HCT116 (cell line): Measurements from ENCODE around the gene FCHSD2. TPM values are rescaled to one million over a fixed set of nuclear protein-coding genes. Genes with fewer than 3 reads are reported as not detected.

Source experiments
- ATAC-seq: fragments of 200-7000 bp; cut with Tn5 transposase; 2 replicates; pipeline ENCODE4 v1.9.1; 2020; ENCODE audit warnings: mild to moderate bottlenecking, moderate library complexity
- BruUV-seq: library from RNA; stranded (reverse); fragments of 400-500 nt; replicated peaks from 2 replicates; lab custom pipeline; 2021; lab: Mats Ljungman, UMichigan
- CTCF ChIA-PET: fragments of 300-600 bp; sonication (Branson Sonifier 250); formaldehyde crosslinking; loops from one replicate; lab custom pipeline; 2021; ENCODE audit warnings: antibody characterized with exemption; lab: Charles Lee
- POLR2A ChIA-PET: fragments of 300-600, 350-600 bp; sonication (Branson Sonifier 250); formaldehyde crosslinking; loops from one replicate; lab custom pipeline; 2021; ENCODE audit warnings: antibody characterized with exemption; lab: Charles Lee
- RAD21 ChIA-PET, 2 experiments: fragments of 300-600 bp; sonication (Branson Sonifier 250); formaldehyde crosslinking; loops; one replicate each; lab custom pipeline; 2023; ENCODE audit warnings: low total read pairs in 2 of 2; ENCODE audit not compliant: uncharacterized antibody in 2 of 2, unreplicated experiment in 2 of 2, low non-redundant PET in 1 of 2; lab: Charles Lee
- DNase-seq: peaks from one replicate; pipeline ENCODE4 v3.0.0-alpha.2; 2010; ENCODE audit warnings: low read depth, low spot score
- H2AFZ ChIP-seq: fragments of 200-600 bp; shearing (Covaris generic), sonication (generic); 2 replicates; pipeline ENCODE4 v1.6.1; 2017; ENCODE audit warnings: low read depth, mixed run types, mixed read lengths, antibody characterized with exemption, low read length; ENCODE audit not compliant: poor library complexity, severe bottlenecking
- H3K27ac ChIP-seq: 2 replicates; pipeline ENCODE4 v1.5.1; 2012; ENCODE audit warnings: low read depth, low read length
- H3K27me3 ChIP-seq: fragments of 200-600 bp; sonication (generic); 2 replicates; pipeline ENCODE4 v1.6.1; 2016; ENCODE audit warnings: mixed run types, low read length, mixed read lengths; ENCODE audit not compliant: insufficient read depth
- H3K36me3 ChIP-seq, 2 experiments: fragments of 200-500 bp in 1 of 2; fragments of 200-600 bp in 1 of 2; sonication (Bioruptor generic) in 1 of 2; sonication (generic) in 1 of 2; 2 replicates each; pipeline versions ENCODE4 v1.5.1 to v1.6.1; 2014 to 2016; ENCODE audit warnings: low read length in 2 of 2, inconsistent platforms in 1 of 2, mixed read lengths in 1 of 2, mixed run types in 1 of 2; ENCODE audit not compliant: insufficient read depth in 2 of 2, control insufficient read depth in 1 of 2
- H3K4me1 ChIP-seq, 2 experiments: fragments of 200-600 bp in 1 of 2; sonication (generic) in 1 of 2; 2 replicates each; pipeline versions ENCODE4 v1.5.1 to v1.6.1; 2012 to 2017; ENCODE audit warnings: low read length in 2 of 2, inconsistent platforms in 1 of 2, mild to moderate bottlenecking in 1 of 2, mixed read lengths in 1 of 2, mixed run types in 1 of 2, moderate library complexity in 1 of 2; ENCODE audit not compliant: insufficient read depth in 2 of 2, control insufficient read depth in 1 of 2
- H3K4me2 ChIP-seq: fragments of 200-600 bp; sonication (generic); 2 replicates; pipeline ENCODE4 v1.6.1; 2017; ENCODE audit warnings: mixed run types, low read length, mixed read lengths
- H3K4me3 ChIP-seq, 2 experiments: fragments of 200-600 bp in 1 of 2; sonication (generic) in 1 of 2; replicated peaks in 1 of 2; 2 replicates each; pipeline ENCODE4 v1.5.1; 2011 to 2016; ENCODE audit warnings: low read length in 2 of 2, control low read depth in 1 of 2, low read depth in 1 of 2, mild to moderate bottlenecking in 1 of 2, mixed read lengths in 1 of 2, mixed run types in 1 of 2
- H3K79me2 ChIP-seq: fragments of 200-600 bp; sonication (generic); 2 replicates; pipeline ENCODE4 v1.6.1; 2017; ENCODE audit warnings: mild to moderate bottlenecking, mixed run types, low read length, moderate library complexity, mixed read lengths; ENCODE audit not compliant: insufficient read depth
- H3K9ac ChIP-seq: fragments of 200-600 bp; sonication (generic); 2 replicates; pipeline ENCODE4 v1.6.1; 2016; ENCODE audit warnings: low read length, mixed read lengths
- H3K9me2 ChIP-seq: fragments of 200-600 bp; sonication (generic), shearing (Covaris generic); 2 replicates; pipeline ENCODE4 v1.6.1; 2017; ENCODE audit warnings: mixed run types, mild to moderate bottlenecking, moderate library complexity; ENCODE audit not compliant: insufficient read depth
- H3K9me3 ChIP-seq, 2 experiments: fragments of 200-500 bp in 1 of 2; fragments of 200-600 bp in 1 of 2; sonication (Bioruptor generic) in 1 of 2; sonication (generic) in 1 of 2; 2 replicates each; pipeline ENCODE4 v1.6.1; 2014 to 2017; ENCODE audit warnings: low read length in 2 of 2, mixed read lengths in 2 of 2, inconsistent platforms in 1 of 2, low read depth in 1 of 2, mild to moderate bottlenecking in 1 of 2, mixed run types in 1 of 2, moderate library complexity in 1 of 2; ENCODE audit not compliant: control insufficient read depth in 1 of 2, insufficient read depth in 1 of 2
- H4K20me1 ChIP-seq: fragments of 200-600 bp; sonication (generic), shearing (Covaris generic); 2 replicates; pipeline ENCODE4 v1.6.1; 2017; ENCODE audit warnings: mixed run types, mild to moderate bottlenecking, moderate library complexity; ENCODE audit not compliant: insufficient read depth
- CTCF ChIP-seq, 3 experiments: fragments of 200-600 bp in 1 of 3; sonication (generic) in 1 of 3; IDR thresholded peaks in 2 of 3; conservative IDR thresholded peaks in 1 of 3; 2 replicates each; pipeline ENCODE4 v1.5.1; 2012 to 2017; ENCODE audit warnings: low read depth in 2 of 3, low read length in 2 of 3, antibody characterized with exemption in 1 of 3, borderline replicate concordance in 1 of 3, control low read depth in 1 of 3, mild to moderate bottlenecking in 1 of 3, mixed read lengths in 1 of 3, mixed run types in 1 of 3, moderate library complexity in 1 of 3; ENCODE audit not compliant: insufficient read depth in 1 of 3
- EZH2 ChIP-seq: fragments of 200-600 bp; sonication (generic); IDR thresholded peaks from 2 replicates; pipeline ENCODE4 v1.6.1; 2017; ENCODE audit warnings: antibody characterized with exemption, mixed run types
- POLR2A ChIP-seq: IDR thresholded peaks from 2 replicates; pipeline ENCODE4 v1.7.0; 2011; ENCODE audit warnings: borderline replicate concordance; ENCODE audit not compliant: insufficient read depth, insufficient read length; ENCODE audit errors: extremely low read depth
- POLR2AphosphoS5 ChIP-seq: IDR thresholded peaks from 2 replicates; pipeline ENCODE4 v1.6.1; 2011; ENCODE audit warnings: mild to moderate bottlenecking, low read depth, low read length, moderate library complexity
- SRF ChIP-seq: IDR thresholded peaks from 2 replicates; pipeline ENCODE4 v1.6.1; 2012; ENCODE audit warnings: low read depth
- ZFX ChIP-seq: fragments of 450-650 bp; IDR thresholded peaks from 2 replicates; pipeline ENCODE4 v1.6.1; 2017
- ZNF274 ChIP-seq: fragments of 200-500 bp; sonication (Bioruptor generic); IDR thresholded peaks from 2 replicates; pipeline ENCODE4 v1.6.1; 2014; ENCODE audit warnings: mild to moderate bottlenecking, low read depth, low read length, inconsistent platforms
- intact Hi-C: fragments of 100-400 bp; cut with micrococcal nuclease; formaldehyde crosslinking; loops from 2 replicates; pipeline ENCODE4 v1.10.0; 2022
- total RNA-seq: library from RNA; stranded (reverse); gene quantifications from one replicate; pipeline ENCODE4 v1.2.1, GENCODE V29; 2021; ENCODE audit not compliant: unreplicated experiment

FCHSD2 gene
- total RNA-seq, 1 experiment from 2014 or later, result 15.0 TPM

- Histone ChIP-seq H3K9me3 (no peaks in the 10 kb centered on the region), H4K20me1 (no peaks in the 10 kb centered on the region), H3K27me3 (no peaks in the 10 kb centered on the region), H3K9ac (peak overlapping the region; percentile 75), H3K4me3 (peak overlapping the region; percentile 57 to 62), H3K36me3 (no peaks in the 10 kb centered on the region), H3K4me1 (peaks cover 7 to 19% of the 10 kb centered on the region in 2 experiments), H3K27ac (peak overlapping the region; percentile 61; the same call in 1 of the 2 replicates), H3K4me2 (peak overlapping the region; percentile 88), H3K9me2 (no peaks in the 10 kb centered on the region), H2AFZ (no peak overlapping the region), H3K79me2 (no peaks in the 10 kb centered on the region)
- peak; percentile 94 for ATAC-seq
- CTCF ChIA-PET, result interaction anchor here (1.5 kb wide), 1 partner anchor 9 kb away, joined by 5 read pairs; no protein-coding TSS in a partner anchor
- RAD21 ChIA-PET, result no interaction called here
- intact Hi-C loops, result no loop called here
- no TSS peak for BruUV-seq
- peak; percentile 83 for TF ChIP-seq POLR2A
- peak; percentile 95 for TF ChIP-seq POLR2AphosphoS5
- 0 out of 6 replicates have a peak, but pooled peaks of 1 of the 3 experiments have one; percentile 21 for TF ChIP-seq CTCF (IDR thresholded peaks at IDR 0.05 in 2 of 3, conservative IDR thresholded peaks at IDR 0.05 in 1 of 3; ENCODE audit: borderline replicate concordance in 1 of 3, insufficient read depth in 1 of 3, low read depth in 2 of 3, low read length in 2 of 3)
- TF ChIP-seq ZNF274, result no peak
- TF ChIP-seq ZFX, result peak; percentile 83; the same call in 1 of the 2 replicates
- no peak for TF ChIP-seq EZH2
- no peak for TF ChIP-seq SRF
- POLR2A ChIA-PET, result no interaction called here
- peak; percentile 81 for DNase-seq
Measured at GRCh38 chr11:72821920-72822799, 320.0 kb downstream of the FCHSD2 start.
